Liver (tissue), 3 donors: ENCODE data around the gene ZIC3.

Source experiments
- ATF3 ChIP-seq: IDR thresholded peaks from 2 replicates; pipeline ENCODE4 v1.6.1; 2016; ENCODE audit warnings: antibody characterized with exemption
- CTCF ChIP-seq: fragments of 150-350 bp; IDR thresholded peaks from 2 replicates; pipeline ENCODE4 v1.5.1; 2017; ENCODE audit warnings: improper control_type of control experiment, low read depth, low read length; ENCODE audit not compliant: missing input control
- GABPA ChIP-seq, 2 donors: IDR thresholded peaks in 1 of 2; conservative IDR thresholded peaks in 1 of 2; 2 replicates each; pipeline ENCODE4 v1.6.1; 2016; ENCODE audit warnings: antibody characterized with exemption in 2 of 2, mild to moderate bottlenecking in 1 of 2, moderate library complexity in 1 of 2
- MAX ChIP-seq: IDR thresholded peaks from 2 replicates; pipeline ENCODE4 v1.6.1; 2016; ENCODE audit warnings: antibody characterized with exemption
- SP1 ChIP-seq: IDR thresholded peaks from 2 replicates; pipeline ENCODE4 v1.6.1; 2018; ENCODE audit warnings: antibody characterized with exemption, mild to moderate bottlenecking
- TAF1 ChIP-seq: conservative IDR thresholded peaks from 2 replicates; pipeline ENCODE4 v1.6.1; 2016; ENCODE audit warnings: antibody characterized with exemption, mild to moderate bottlenecking
- donor health status: healthy.
- donor health status: healthy.

- TF ChIP-seq CTCF (no peak), MAX (no peak), ATF3 (no peak), GABPA (IDR thresholded peaks at IDR 0.05 in 1 of 2, conservative IDR thresholded peaks at IDR 0.05 in 1 of 2) (no peak), SP1 (no peak), TAF1 (no peak)
Observed at GRCh38 chrX:137566746-137567679, 1.1 kb downstream of the ZIC3 start.
